Measurements from ENCODE around the gene ABCC3. TPM values are rescaled to one million over a fixed set of nuclear protein-coding genes. Genes with fewer than 3 reads are reported as not detected.

Gene ABCC3
- total and polyA plus RNA-seq, 2 of the 8 experiments (the other 6 are each of a cell fraction or from before 2014, with no cell fraction given) = 0.35 to 0.37 TPM

DNA sequence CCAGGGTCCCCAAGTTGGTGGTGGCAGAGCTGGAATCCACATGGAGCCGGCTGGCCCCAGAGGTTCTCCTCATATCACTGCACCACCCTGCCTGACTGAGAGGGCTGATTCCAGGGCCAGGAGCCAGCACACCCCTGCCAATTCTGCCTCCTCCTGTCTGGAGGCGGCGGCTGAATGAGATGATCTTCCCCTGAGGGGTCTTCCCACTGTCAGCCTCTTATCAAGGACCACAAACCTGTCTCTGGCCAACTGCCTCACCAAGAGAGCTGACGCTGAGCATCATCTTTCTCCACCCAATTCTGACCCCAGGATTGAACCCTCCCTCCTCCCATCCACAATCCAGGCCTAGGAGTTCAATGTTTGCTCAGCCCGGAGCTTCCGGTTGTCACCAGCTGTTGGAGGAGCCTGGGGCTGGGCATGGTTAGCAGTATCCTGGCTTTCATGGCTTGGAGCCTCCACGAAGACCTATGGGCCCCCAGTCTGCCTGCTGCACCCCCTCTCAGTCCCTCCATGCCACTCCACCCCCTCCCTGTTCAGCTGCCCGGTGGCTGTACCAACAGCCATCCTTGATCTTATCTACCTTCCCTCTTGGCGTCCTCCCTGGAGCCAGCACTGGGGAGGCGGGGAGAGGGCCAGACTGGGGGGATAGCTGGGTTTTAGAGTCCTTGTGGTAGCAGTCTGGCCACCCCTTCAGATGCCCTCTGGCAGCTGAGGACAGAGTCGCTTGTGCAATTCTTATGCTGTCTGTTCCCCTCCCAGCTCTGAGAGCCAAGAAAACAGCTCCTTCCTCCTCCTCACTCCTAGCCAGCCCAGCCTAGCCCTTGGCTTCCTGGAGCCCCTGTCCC lies 25.6 kb downstream of the ABCC3 start:
- no peaks in the 10 kb centered on the region for H3K36me3 ChIP-seq (ENCODE audit: control insufficient read depth in 2 of 4, insufficient read depth in 4 of 4, low read length in 3 of 4)
- H2BK5ac ChIP-seq (ENCODE audit: low read depth, low read length) = peak overlapping the region; percentile 56; the same call in 1 of the 2 replicates
- H3K9me3 ChIP-seq (ENCODE audit: insufficient read depth in 2 of 2, low read depth in 1 of 2, low read length in 1 of 2) = no peaks in the 10 kb centered on the region
- no peak overlapping the region for H4K91ac ChIP-seq (replicated peaks; ENCODE audit: insufficient read length, low read length)
- H3K27ac ChIP-seq (ENCODE audit: low read depth, low read length) = no peak overlapping the region
- peak overlapping the region; percentile 30; the same call in 1 of the 2 replicates for H2BK12ac ChIP-seq (ENCODE audit: low read depth, low read length)
- H4K8ac ChIP-seq (ENCODE audit: extremely low read depth, insufficient read depth, low read length) = no peak overlapping the region
- no peak overlapping the region for H3K4me2 ChIP-seq (ENCODE audit: insufficient read depth in 1 of 2, low read depth in 2 of 2, low read length in 2 of 2)
- DNase-seq (ENCODE audit: low read depth in 1 of 2, low spot score in 2 of 2) (no peak), FAIRE-seq (no peak)
- no peak overlapping the region for H3K23ac ChIP-seq (ENCODE audit: insufficient read length)
- H3K4me3 ChIP-seq (ENCODE audit: extremely low read depth in 1 of 4, insufficient read depth in 2 of 4, low read depth in 3 of 4, low read length in 4 of 4) = no peak overlapping the region
- H4K5ac ChIP-seq (ENCODE audit: insufficient read length, low read depth, low read length) = no peak overlapping the region
- ChIA-PET POLR2A (ENCODE audit: partially characterized antibody) (interaction anchor here (0.6 to 1.8 kb wide), 5 partner anchors 9 to 181 kb away, joined by 3 to 6 read pairs (median 3); no protein-coding TSS in a partner anchor), CTCF (ENCODE audit: partially characterized antibody) (interaction anchor here (0.7 to 10.0 kb wide), 26 partner anchors 7 to 263 kb away, joined by 3 to 96 read pairs (median 4); partner anchors contain the start of gene LRRC59)
- 0 out of 2 replicates have a peak overlapping the region, but pooled peaks have one; percentile 11 for H3K18ac ChIP-seq (ENCODE audit: extremely low read depth, low read length)
- no peak overlapping the region for H2BK15ac ChIP-seq (ENCODE audit: low read length)
- no peaks in the 10 kb centered on the region for H3K79me1 ChIP-seq (ENCODE audit: low read depth, low read length)
- no peak overlapping the region; the same call in 1 of the 2 replicates for H2BK20ac ChIP-seq (ENCODE audit: low read length)
- WGBS, 2 experiments (ENCODE audit: extremely low coverage in 1 of 2, insufficient coverage in 1 of 2, insufficient read length in 1 of 2, insufficient replicate concordance in 2 of 2, low coverage in 1 of 2, low lambda C conversion rate in 2 of 2, missing lambda C conversion rate in 1 of 2) = 83% methylated on average over 9 of the region's 11 CpGs; no CpG with 5 or more reads in 1 of the 2 experiments
- H3K56ac ChIP-seq (replicated peaks; ENCODE audit: insufficient read length, low read depth, low read length) = no peak overlapping the region
- H3K14ac ChIP-seq (ENCODE audit: insufficient read length) = no peak overlapping the region
- H3K4me1 ChIP-seq (replicated peaks in 1 of 4; ENCODE audit: control insufficient read depth in 3 of 4, insufficient read depth in 4 of 4, low read length in 3 of 4) = peaks cover 3 to 8% (median 5%) of the 10 kb centered on the region in 4 experiments; a peak in 6 of 7 replicates
- no peak overlapping the region for H3K9ac ChIP-seq (replicated peaks in 1 of 4; ENCODE audit: extremely low read depth in 1 of 4, low read depth in 3 of 4, low read length in 3 of 4)
- H2BK120ac ChIP-seq (replicated peaks; ENCODE audit: low read depth, low read length) = no peak overlapping the region
- no peaks in the 10 kb centered on the region for H4K20me1 ChIP-seq (replicated peaks in 1 of 2; ENCODE audit: control insufficient read depth in 1 of 2, insufficient read depth in 2 of 2, low read length in 2 of 2)
- H2AFZ ChIP-seq (ENCODE audit: low read length) = no peak overlapping the region
- H2AK5ac ChIP-seq (ENCODE audit: low read depth, low read length) = no peak overlapping the region
- no peaks in the 10 kb centered on the region for H3K79me2 ChIP-seq (ENCODE audit: control insufficient read depth in 1 of 2, insufficient read depth in 2 of 2, low read length in 2 of 2)
- no peaks in the 10 kb centered on the region for H3K23me2 ChIP-seq (ENCODE audit: low read depth, low read length)
- H3K4ac ChIP-seq (replicated peaks; ENCODE audit: insufficient read length, low read depth, low read length) = no peak overlapping the region
- H3K27me3 ChIP-seq (replicated peaks in 1 of 4; ENCODE audit: control insufficient read depth in 3 of 4, extremely low read depth in 1 of 4, insufficient read depth in 3 of 4, low read length in 3 of 4) = no peaks in the 10 kb centered on the region
- TF ChIP-seq NRF1 (IDR thresholded peaks at IDR 0.05; ENCODE audit: low read depth, low read length) (no peak), RFX5 (IDR thresholded peaks at IDR 0.05; ENCODE audit: borderline replicate concordance, low read depth, low read length) (no peak), HDAC6 (IDR thresholded peaks at IDR 0.05; ENCODE audit: low read depth, low read length) (no peak), PHF8 (conservative IDR thresholded peaks at IDR 0.05; ENCODE audit: low read depth, low read length) (no peak), POLR2AphosphoS5 (IDR thresholded peaks at IDR 0.05; ENCODE audit: low read depth, low read length) (no peak), CHD2 (IDR thresholded peaks at IDR 0.05; ENCODE audit: low read length) (no peak), TCF12 (IDR thresholded peaks at IDR 0.05; ENCODE audit: low read depth, low read length) (no peak), KDM5A (IDR thresholded peaks at IDR 0.05; ENCODE audit: low read length) (no peak), CBX8 (IDR thresholded peaks at IDR 0.05; ENCODE audit: borderline replicate concordance, low read depth, low read length) (no peak), SUZ12 (IDR thresholded peaks at IDR 0.05; ENCODE audit: low read length) (no peak)
- TF ChIP-seq, protein P1, sequence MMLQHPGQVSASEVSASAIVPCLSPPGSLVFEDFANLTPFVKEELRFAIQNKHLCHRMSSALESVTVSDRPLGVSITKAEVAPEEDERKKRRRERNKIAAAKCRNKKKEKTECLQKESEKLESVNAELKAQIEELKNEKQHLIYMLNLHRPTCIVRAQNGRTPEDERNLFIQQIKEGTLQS (IDR thresholded peaks at IDR 0.05; ENCODE audit: insufficient read depth, low read depth, low read length) = no peak

Measured in H1 (cell line).